Neural progenitor cell (in vitro differentiated cells): ENCODE results near the gene IFT88. TPM values are rescaled to one million over a fixed set of nuclear protein-coding genes. Genes with fewer than 3 reads are reported as not detected.
A peak's percentile ranks its signal among the peaks of the same experiment; 100 is the strongest.

Experiments
- DNase-seq: peaks from one replicate; pipeline ENCODE4 v3.0.0-alpha.2; 2016; ENCODE audit warnings: low spot score
- H2AFZ ChIP-seq: fragments of 200-600 bp; sonication (generic); replicated peaks from 2 replicates; pipeline ENCODE4 v1.6.1; 2016; ENCODE audit warnings: antibody characterized with exemption
- H3F3A ChIP-seq: fragments of 200-600 bp; sonication (generic); 2 replicates; pipeline ENCODE4 v1.6.1; 2016; ENCODE audit warnings: antibody characterized with exemption, low read depth
- H3K27ac ChIP-seq: fragments of 200-600 bp; sonication (generic); 2 replicates; pipeline ENCODE4 v1.5.1; 2016; ENCODE audit warnings: mild to moderate bottlenecking
- H3K27me3 ChIP-seq: fragments of 200-600 bp; sonication (generic); 2 replicates; pipeline ENCODE4 v1.6.1; 2016; ENCODE audit warnings: mild to moderate bottlenecking, moderate library complexity
- H3K36me3 ChIP-seq: fragments of 200-600 bp; sonication (generic); 2 replicates; pipeline ENCODE4 v1.5.1; 2016
- H3K4me1 ChIP-seq: fragments of 200-600 bp; sonication (generic); 2 replicates; pipeline ENCODE4 v1.6.1; 2016; ENCODE audit warnings: mixed run types
- H3K4me2 ChIP-seq: fragments of 200-600 bp; sonication (generic); 2 replicates; pipeline ENCODE4 v1.6.1; 2016
- H3K4me3 ChIP-seq: fragments of 200-600 bp; sonication (generic); 2 replicates; pipeline ENCODE4 v1.5.1; 2016
- H3K79me2 ChIP-seq: fragments of 200-600 bp; sonication (generic); 2 replicates; pipeline ENCODE4 v1.6.1; 2016; ENCODE audit warnings: low read depth
- H3K9ac ChIP-seq: fragments of 200-600 bp; sonication (generic); 2 replicates; pipeline ENCODE4 v1.6.1; 2016
- H3K9me3 ChIP-seq: fragments of 200-600 bp; sonication (generic); 2 replicates; pipeline ENCODE4 v1.5.1; 2016; ENCODE audit warnings: low read depth
- H4K20me1 ChIP-seq: fragments of 200-600 bp; sonication (generic); 2 replicates; pipeline ENCODE4 v1.6.1; 2016; ENCODE audit warnings: low read depth
- H3K27ac Mint-ChIP-seq: 3 replicates; pipeline ENCODE4 v1.8.0; 2021; ENCODE audit warnings: mixed read lengths
- H3K27me3 Mint-ChIP-seq: 2 replicates; pipeline ENCODE4 v1.8.0; 2022; ENCODE audit warnings: low read depth, mild to moderate bottlenecking, inconsistent platforms, moderate library complexity, mixed read lengths; ENCODE audit not compliant: insufficient read depth
- H3K36me3 Mint-ChIP-seq: 3 replicates; pipeline ENCODE4 v1.8.0; 2021; ENCODE audit warnings: mixed read lengths
- H3K4me1 Mint-ChIP-seq: 3 replicates; pipeline ENCODE4 v1.8.0; 2021; ENCODE audit warnings: mixed read lengths
- H3K4me3 Mint-ChIP-seq: 3 replicates; pipeline ENCODE4 v1.8.0; 2021; ENCODE audit warnings: mild to moderate bottlenecking, moderate library complexity, mixed read lengths
- H3K9me3 Mint-ChIP-seq: 3 replicates; pipeline ENCODE4 v1.8.0; 2020; ENCODE audit warnings: mixed read lengths
- EZH2 ChIP-seq: fragments of 200-600 bp; sonication (generic); IDR thresholded peaks from 2 replicates; pipeline ENCODE4 v1.6.1; 2017; ENCODE audit warnings: antibody characterized with exemption, mild to moderate bottlenecking, moderate library complexity
- EZH2phosphoT487 ChIP-seq: fragments of 200-600 bp; sonication (generic); IDR thresholded peaks from 2 replicates; pipeline ENCODE4 v1.6.1; 2017; ENCODE audit warnings: antibody characterized with exemption
- total RNA-seq: library from RNA; depleted of rRNA; stranded (reverse); fragments of >200 nt; gene quantifications from 2 replicates; pipeline ENCODE4 v1.2.3, GENCODE V29; 2015; ENCODE audit warnings: low replicate concordance
- TF ChIP-seq, protein P1 (sequence below): fragments of 200-600 bp; sonication (generic); IDR thresholded peaks from 2 replicates; pipeline ENCODE4 v1.5.1; 2017; ENCODE audit warnings: antibody characterized with exemption, mild to moderate bottlenecking

IFT88 gene
- total RNA-seq, 1 donor from 2014 or later, result 18.4 TPM

DNA sequence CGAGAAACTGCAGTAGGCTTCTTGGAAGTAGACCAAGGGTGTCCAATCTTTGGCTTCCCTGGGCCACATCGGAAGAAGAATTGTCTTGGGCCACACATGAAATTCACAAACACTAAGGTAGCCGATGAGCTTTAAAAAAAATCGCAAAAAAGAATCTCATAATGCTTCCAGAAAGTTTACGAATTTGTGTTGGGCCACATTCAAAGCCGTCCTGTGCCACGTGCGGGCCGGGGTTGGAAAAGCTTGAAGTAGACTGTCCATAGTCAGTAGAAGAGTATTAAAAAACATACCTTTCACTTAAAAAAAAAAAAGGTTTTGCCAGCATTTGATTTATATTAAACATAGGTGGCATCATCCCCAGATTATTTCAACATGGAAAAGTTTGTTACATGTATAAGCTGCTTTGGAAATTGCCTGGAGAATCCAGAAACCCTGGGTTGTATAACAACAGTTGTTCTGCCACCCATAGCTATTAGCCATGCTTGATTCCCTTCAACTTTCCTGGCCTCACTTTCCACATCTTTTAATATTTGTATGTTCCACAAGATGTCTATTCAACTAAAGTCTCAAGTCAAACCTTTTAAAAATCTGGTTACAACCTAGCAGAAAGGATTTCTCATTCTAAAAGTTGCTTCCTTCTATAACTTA lies 1.0 kb downstream of the IFT88 start:
- Histone ChIP-seq H3K9me3 (no peaks in the 10 kb centered on the region), H3K4me2 (peak overlapping the region; percentile 95), H3K27me3 (no peaks in the 10 kb centered on the region), H3K4me1 (peaks cover 7% of the 10 kb centered on the region), H3K4me3 (peak overlapping the region; percentile 64), H3K27ac (peak overlapping the region; percentile 83), H3K36me3 (no peaks in the 10 kb centered on the region), H3K79me2 (peaks cover 14% of the 10 kb centered on the region), H3K9ac (peak overlapping the region; percentile 49), H3F3A (peaks cover 14% of the 10 kb centered on the region), H2AFZ (peak overlapping the region; percentile 84), H4K20me1 (no peaks in the 10 kb centered on the region)
- TF ChIP-seq EZH2phosphoT487 (no peak), EZH2 (no peak)
- TF ChIP-seq, protein P1, sequence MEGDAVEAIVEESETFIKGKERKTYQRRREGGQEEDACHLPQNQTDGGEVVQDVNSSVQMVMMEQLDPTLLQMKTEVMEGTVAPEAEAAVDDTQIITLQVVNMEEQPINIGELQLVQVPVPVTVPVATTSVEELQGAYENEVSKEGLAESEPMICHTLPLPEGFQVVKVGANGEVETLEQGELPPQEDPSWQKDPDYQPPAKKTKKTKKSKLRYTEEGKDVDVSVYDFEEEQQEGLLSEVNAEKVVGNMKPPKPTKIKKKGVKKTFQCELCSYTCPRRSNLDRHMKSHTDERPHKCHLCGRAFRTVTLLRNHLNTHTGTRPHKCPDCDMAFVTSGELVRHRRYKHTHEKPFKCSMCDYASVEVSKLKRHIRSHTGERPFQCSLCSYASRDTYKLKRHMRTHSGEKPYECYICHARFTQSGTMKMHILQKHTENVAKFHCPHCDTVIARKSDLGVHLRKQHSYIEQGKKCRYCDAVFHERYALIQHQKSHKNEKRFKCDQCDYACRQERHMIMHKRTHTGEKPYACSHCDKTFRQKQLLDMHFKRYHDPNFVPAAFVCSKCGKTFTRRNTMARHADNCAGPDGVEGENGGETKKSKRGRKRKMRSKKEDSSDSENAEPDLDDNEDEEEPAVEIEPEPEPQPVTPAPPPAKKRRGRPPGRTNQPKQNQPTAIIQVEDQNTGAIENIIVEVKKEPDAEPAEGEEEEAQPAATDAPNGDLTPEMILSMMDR, result no peak
- Mint-ChIP-seq H3K9me3 (peaks cover 21% of the 10 kb centered on the region), H3K36me3 (peaks cover 28% of the 10 kb centered on the region), H3K4me1 (peaks cover 9% of the 10 kb centered on the region), H3K4me3 (peak overlapping the region; percentile 89), H3K27ac (peak overlapping the region; percentile 98), H3K27me3 (peaks cover 7% of the 10 kb centered on the region)
- no peak for DNase-seq

DNA sequence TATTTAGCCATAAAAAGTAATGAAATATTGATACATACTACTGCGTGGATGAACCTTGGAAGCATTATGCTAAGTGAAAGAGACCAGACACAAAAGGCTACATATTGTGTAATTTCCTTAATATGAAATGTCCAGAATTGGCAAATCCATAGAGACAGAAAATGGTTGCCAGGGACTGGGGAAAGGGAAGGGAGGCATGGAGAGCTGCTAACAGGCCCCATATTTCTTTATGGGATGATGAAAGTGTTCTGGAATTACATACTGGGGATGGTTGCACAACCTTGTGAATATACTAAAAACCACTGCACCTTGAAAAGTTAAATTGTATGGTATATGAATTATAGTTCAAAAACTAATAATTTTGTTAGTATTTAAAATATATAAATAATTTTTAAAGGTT lies 3.6 kb downstream of the IFT88 start:
- TF ChIP-seq EZH2phosphoT487 (no peak), EZH2 (no peak)
- TF ChIP-seq, protein P1, result no peak
- peaks cover 39% of the 10 kb centered on the region for H3K36me3 Mint-ChIP-seq
- Histone ChIP-seq H3K27ac (no peak overlapping the region), H2AFZ (no peak overlapping the region), H3K9ac (no peak overlapping the region), H3K4me1 (peaks cover 7% of the 10 kb centered on the region), H3K4me2 (no peak overlapping the region), H3K27me3 (no peaks in the 10 kb centered on the region), H3K36me3 (no peaks in the 10 kb centered on the region), H3K4me3 (no peak overlapping the region), H3K79me2 (peaks cover 14% of the 10 kb centered on the region), H3F3A (peaks cover 14% of the 10 kb centered on the region), H3K9me3 (no peaks in the 10 kb centered on the region), H4K20me1 (no peaks in the 10 kb centered on the region)
- H3K4me1 Mint-ChIP-seq, result peaks cover 9% of the 10 kb centered on the region
- no peak overlapping the region for H3K4me3 Mint-ChIP-seq
- peaks cover 4% of the 10 kb centered on the region for H3K27me3 Mint-ChIP-seq
- no peak overlapping the region for H3K27ac Mint-ChIP-seq
- DNase-seq, result no peak
- peaks cover 21% of the 10 kb centered on the region for H3K9me3 Mint-ChIP-seq

DNA sequence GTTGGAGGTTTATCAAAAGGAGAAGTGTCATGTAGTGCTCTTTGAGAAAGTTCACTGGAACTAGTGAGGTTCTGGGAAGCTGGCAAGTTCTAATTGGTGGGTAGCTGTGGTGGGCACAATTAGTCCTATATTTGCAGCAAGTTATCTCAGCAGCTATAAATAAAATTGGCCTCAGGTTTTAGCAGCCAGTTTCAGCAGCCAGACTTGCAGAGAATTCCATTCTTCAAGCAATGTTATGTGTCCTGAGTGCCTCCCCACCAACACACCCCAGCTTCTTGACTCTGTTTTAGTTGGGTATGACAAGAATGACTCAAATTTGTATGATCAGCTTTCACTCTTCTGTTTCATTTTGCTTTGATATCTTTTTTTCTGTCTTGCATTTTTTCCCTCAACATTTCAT lies 4.7 kb downstream of the IFT88 start:
- Histone ChIP-seq H4K20me1 (no peaks in the 10 kb centered on the region), H3K4me3 (no peak overlapping the region), H3K9ac (no peak overlapping the region), H3K79me2 (peaks cover 14% of the 10 kb centered on the region), H3K4me2 (no peak overlapping the region), H3K27me3 (no peaks in the 10 kb centered on the region), H3K36me3 (peaks cover 4% of the 10 kb centered on the region), H3K4me1 (peaks cover 7% of the 10 kb centered on the region), H2AFZ (no peak overlapping the region), H3K27ac (no peak overlapping the region), H3F3A (peaks cover 10% of the 10 kb centered on the region), H3K9me3 (no peaks in the 10 kb centered on the region)
- Mint-ChIP-seq H3K9me3 (peaks cover 32% of the 10 kb centered on the region), H3K27ac (no peak overlapping the region), H3K36me3 (peaks cover 50% of the 10 kb centered on the region), H3K4me3 (no peak overlapping the region), H3K27me3 (peaks cover 4% of the 10 kb centered on the region), H3K4me1 (peaks cover 9% of the 10 kb centered on the region)
- DNase-seq, result no peak
- no peak for TF ChIP-seq EZH2
- no peak for TF ChIP-seq EZH2phosphoT487
- TF ChIP-seq, protein P1, result no peak
